CD4-positive, alpha-beta T cell treated with Interleukin-6 for 4 hours (primary cell): ENCODE measurements around the gene IL3.

Experiments
- DNase-seq: peaks from one replicate; pipeline ENCODE4 v3.0.0-alpha.2; 2020; ENCODE audit warnings: mixed read lengths

The IL3 gene, protein sequence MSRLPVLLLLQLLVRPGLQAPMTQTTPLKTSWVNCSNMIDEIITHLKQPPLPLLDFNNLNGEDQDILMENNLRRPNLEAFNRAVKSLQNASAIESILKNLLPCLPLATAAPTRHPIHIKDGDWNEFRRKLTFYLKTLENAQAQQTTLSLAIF

GRCh38 chr5:132060501-132061161 is at the start of gene IL3:
TSS of gene IL3 (plus strand) at chr5:132060655. CDS start at chr5:132060707, 52 bp downstream.
- no peak for DNase-seq

DNA sequence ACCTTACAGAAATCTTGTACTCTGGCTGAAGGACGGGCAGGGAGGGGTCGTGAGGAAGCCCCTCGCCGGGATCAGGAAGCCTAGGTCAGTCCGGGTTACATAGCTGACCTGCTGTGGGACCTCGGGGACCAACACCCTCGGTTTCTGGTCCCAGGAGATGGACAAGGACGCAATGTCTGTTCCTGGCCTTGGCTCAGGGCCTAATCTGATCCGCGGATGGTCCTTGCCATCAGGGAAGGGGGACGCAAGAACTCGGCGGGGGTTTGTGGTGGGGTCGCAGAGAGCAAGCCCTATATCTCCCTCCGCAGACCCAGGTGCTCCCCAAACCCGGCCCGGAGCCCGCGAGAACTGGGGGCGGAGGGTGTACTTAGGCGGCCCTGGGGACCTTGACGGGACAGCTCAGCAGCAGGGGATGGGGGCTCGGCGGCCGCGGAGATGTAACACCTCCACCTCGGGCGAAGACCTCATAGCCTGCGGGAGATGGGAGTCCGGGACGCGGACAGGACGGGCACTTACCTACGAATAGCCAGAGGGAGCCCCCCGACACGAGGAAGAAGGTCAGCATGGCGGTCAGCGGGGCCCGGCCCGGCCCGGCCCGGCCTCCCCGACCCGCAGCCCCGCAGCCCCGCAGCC is 49.4 kb upstream of the IL3 start:
- DNase-seq, result no peak

- DNase-seq, result peak; percentile 55
Observed at GRCh38 chr5:132011622-132012343, 48.7 kb upstream of the IL3 start, which contains the start of gene ACSL6. TSS of gene ACSL6 (minus strand) at chr5:132011658. CDS start at chr5:132011553, 105 bp downstream.

DNA sequence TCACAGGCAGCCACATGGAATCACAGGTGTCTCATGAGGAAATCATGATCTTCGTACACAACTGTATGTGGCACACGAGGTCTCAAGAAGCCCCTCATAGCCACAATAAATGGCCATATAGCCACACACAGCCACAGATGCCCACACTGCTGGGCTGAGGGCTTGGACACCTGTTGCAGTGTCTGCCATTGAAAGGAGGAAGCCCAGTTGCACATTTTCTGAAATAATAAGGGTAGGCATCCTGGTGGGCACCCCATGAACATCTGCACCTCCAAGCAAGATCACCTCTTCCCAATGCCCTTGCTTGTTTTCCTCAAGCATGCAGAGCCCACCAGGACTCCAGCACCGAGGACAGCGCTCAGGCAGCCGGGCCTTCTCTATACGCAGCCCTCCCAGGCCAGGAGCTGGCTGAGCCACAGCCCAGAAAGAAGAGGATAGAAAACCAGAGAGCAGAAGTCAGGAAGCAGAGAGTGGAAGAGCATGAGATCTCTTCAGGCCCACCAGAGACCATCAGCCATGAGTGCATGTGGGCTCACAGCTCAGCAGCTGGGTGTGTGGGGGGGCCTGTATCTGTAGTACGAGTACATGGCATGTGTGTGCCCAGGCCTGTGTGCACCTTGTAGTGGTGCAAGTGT is 48.0 kb upstream of the IL3 start:
- DNase-seq, result peak; percentile 21

DNA sequence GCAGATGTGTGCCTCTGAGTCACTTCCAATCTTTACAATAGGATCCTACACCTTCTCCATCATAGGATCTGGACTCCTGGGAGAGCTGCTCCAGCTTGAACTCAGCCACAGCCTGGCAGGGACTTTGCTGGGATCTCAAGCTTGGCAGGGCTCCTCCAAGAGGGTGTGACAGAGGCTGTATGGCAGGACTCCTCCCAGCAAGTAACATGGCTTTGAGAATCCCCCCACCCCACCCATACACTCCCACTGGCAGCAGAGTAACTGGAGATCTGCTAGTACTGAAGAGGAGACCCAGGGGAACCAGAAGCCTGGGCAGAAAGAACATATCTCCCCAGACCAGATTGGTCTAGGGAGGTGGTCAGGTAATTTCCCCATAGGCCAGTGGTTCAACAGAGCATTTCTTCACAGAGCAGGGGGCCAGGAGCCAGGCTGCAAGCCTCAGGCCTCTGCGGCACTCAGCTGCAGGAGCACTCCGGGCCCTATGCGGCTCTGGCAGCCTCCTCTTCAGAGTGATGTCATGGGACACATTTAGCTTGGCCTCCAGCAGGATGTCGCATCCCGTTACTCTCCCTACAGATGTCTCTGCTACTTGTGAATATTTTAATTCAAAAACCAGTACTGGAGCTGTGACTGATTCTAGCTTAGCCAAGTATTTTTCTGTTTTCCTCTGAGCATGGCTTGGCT is 47.3 kb upstream of the IL3 start:
- no peak for DNase-seq

DNA sequence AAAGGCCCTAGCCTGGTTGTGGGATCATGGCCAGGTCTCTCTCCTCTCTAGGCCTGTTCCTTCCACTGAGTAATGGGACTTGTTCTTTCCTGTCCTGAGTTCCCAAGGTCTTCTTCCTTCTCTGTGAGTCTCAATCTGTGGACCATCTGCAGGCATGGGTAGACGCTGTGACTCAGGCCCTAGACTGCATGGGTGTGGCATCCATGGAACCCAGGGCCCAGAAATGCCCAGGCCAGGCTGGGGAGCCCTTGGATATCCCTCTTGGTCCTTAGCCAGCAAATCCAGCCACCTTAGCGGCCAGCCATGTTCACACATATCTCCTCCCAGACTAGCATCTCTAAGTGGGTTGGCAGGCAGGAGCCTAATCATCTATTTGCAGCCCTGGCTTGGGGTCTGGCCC is 46.7 kb upstream of the IL3 start:
- DNase-seq, result no peak

DNA sequence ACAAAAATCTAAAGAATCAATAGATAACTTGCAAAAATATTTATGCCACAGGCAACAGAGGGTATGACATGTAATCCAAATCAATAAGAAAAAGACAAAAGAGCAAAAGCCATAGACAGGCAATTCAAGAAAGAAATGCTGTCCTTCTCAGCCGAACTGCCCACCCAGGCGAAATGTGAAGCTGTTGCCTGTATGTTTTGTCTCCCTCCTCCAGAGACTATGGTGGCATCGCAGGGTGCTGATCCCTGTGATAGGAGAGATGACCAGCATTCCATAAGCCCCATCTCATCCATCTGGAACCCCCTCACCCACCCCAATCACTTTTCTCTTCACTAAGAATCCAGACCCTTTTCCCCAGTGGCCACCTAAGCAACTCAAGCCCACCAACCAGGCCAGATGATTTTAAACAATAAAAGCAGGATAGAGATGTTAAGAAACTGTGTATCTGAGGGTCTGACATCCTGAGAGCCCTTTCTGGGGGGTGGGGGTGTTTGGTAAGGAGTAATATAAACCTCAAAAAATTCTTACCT is 43.7 kb upstream of the IL3 start:
- DNase-seq, result no peak

DNA sequence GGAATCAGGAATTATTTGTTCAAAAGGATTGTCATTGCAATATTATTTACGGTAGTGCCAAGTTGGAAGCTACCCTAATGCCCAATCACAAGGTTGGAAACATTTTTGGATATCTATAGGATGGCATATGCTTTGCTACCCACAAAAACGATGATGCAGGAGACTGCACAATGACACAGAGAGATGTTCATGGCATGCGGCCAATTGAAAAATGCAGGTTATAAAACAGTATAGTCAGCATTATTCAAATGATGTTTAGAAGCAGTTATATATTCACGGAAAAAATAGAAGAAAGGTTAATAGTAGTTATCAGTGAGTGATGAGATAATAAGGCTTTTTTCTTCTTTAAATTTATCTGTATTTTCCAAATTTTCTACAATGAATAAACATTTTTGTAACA is 43.1 kb upstream of the IL3 start:
- peak; percentile 20 for DNase-seq

- no peak for DNase-seq
Observed at GRCh38 chr5:132017738-132018625, 42.5 kb upstream of the IL3 start.

DNA sequence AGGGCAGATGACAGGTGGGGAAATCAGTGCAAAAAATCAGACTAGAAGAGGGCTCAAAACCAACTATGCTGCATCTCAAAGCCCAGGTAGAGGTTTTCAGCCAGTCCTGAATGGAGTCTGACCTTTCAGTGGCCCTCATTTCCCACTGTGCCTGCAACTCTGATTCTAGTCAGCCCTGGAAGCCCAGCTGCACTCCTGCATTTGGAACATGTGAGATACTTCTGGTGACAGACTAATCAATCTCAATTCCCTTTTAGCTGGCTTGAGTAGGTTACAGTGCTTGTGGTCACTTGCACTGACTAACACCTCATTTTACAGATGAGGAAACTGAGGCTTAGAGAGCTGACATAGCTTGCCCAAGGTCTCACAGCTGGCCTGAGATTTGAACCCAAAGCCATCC is 41.1 kb upstream of the IL3 start:
- DNase-seq, result no peak

GRCh38 chr5:132019857-132020555 is 40.4 kb upstream of the IL3 start:
- DNase-seq, result peak; percentile 67

DNA sequence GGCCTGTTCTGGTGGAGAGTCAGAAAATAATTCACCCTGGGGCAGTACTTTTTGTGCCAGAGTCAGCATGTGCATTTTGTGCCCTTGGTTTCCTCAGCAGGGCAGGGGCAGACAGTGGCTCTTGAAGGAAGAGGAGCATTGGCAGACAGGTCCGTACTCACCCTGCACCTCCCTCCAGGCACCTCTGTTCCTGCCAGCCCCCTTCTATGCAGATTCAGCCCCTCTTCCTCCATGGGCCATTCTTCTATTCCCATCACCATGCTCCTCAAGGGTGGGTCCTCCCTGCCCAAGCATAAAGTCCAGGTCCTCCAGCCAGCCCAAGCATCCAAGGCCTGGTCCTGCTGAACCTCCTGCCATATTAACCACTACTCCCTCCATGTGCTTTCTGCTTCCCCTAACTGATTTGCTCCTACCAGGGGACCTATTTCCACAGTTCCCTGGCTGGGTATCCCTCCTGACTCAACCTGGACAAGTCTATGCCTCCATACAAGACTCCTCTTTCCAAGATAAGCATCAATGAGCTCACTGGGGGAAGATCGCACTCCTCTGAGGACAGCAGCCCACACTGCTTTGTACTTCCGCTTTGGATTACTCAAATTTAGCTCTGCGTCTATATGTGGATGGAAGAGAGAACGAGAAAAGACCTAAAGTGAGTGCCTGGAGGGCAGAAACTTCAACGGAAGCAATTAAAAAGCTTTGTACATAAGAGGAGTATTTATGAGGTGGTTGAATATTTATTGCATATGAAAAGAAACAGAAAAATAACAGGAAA is 39.7 kb upstream of the IL3 start:
- DNase-seq, result no peak

GRCh38 chr5:132021654-132022053 is 38.8 kb upstream of the IL3 start:
- no peak for DNase-seq

- DNase-seq, result no peak
Observed at GRCh38 chr5:132022737-132023136, 37.7 kb upstream of the IL3 start.

- no peak for DNase-seq
Observed at GRCh38 chr5:132023258-132024116, 37.0 kb upstream of the IL3 start.

GRCh38 chr5:132024117-132024435 is 36.4 kb upstream of the IL3 start:
- DNase-seq, result no peak

GRCh38 chr5:132024789-132025402 is 35.6 kb upstream of the IL3 start:
- DNase-seq, result no peak

- DNase-seq, result no peak
Observed at GRCh38 chr5:132025403-132025971, 35.0 kb upstream of the IL3 start.
